Prostate gland (tissue), 2 donors: ENCODE results near the gene SH3BP4.

Source experiments
- POLR2A ChIP-seq: fragments of 450-650 bp; IDR thresholded peaks from one replicate; pipeline ENCODE4 v1.6.1; 2016; ENCODE audit warnings: antibody characterized with exemption, mild to moderate bottlenecking
- TF ChIP-seq, protein P1 (sequence below), 4 experiments: fragments of 200-600 bp in 2 of 4; fragments of 450-650 bp in 2 of 4; sonication (generic) in 2 of 4; IDR thresholded peaks; 1 replicate in 3 of 4; 2 replicates in 1 of 4; pipeline ENCODE4 v1.5.1; 2016 to 2019; ENCODE audit warnings: antibody characterized with exemption in 4 of 4, mild to moderate bottlenecking in 2 of 4, moderate library complexity in 2 of 4

DNA sequence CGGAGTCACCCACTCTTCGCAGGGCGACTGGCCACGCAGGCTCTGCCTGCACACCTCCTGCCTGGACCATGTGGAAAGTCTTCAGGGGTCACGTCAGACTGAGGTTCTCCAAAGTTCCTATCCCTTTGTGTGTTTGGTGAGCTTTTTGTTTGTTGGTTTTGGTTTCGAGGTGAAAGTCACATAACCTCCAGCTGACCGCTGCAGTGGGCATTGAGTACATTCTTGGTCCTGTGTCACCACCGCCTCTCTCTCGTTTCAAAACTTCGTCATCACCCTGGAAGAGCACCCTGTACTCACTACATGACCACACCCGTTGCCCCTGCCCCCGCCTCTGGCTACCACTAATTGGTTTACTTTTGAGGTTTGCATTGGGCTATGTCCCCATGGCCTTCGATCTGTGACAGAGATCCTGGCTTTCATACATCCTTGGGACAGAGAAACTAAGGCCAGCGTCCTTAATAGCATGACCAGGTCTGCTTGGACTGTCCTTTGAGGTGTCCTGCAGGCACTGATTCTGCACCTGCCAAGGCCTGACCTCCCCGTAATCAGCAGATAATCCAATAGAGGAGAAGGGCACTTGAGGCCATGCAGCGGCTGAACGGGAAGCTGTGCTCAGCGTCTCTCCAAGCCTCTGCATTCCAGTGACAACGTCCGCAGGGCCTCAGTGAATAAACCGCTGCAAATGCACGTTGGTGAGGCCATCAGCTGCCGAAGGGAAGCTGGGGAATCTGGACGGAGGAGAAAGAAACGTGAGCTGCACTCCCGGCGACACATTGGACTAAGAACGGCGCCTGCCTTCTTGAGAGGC lies 46.8 kb downstream of the SH3BP4 start:
- TF ChIP-seq, protein P1, sequence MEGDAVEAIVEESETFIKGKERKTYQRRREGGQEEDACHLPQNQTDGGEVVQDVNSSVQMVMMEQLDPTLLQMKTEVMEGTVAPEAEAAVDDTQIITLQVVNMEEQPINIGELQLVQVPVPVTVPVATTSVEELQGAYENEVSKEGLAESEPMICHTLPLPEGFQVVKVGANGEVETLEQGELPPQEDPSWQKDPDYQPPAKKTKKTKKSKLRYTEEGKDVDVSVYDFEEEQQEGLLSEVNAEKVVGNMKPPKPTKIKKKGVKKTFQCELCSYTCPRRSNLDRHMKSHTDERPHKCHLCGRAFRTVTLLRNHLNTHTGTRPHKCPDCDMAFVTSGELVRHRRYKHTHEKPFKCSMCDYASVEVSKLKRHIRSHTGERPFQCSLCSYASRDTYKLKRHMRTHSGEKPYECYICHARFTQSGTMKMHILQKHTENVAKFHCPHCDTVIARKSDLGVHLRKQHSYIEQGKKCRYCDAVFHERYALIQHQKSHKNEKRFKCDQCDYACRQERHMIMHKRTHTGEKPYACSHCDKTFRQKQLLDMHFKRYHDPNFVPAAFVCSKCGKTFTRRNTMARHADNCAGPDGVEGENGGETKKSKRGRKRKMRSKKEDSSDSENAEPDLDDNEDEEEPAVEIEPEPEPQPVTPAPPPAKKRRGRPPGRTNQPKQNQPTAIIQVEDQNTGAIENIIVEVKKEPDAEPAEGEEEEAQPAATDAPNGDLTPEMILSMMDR (IDR thresholded peaks at IDR 0.05): no peak
- no peak for TF ChIP-seq POLR2A
